ENCODE results near the gene TOR1B.

GRCh38 chr9:129822898-129823541 lies 20.0 kb downstream of the TOR1B start:
- TF ChIP-seq EP300 (IDR thresholded peaks at IDR 0.05; ENCODE audit: borderline replicate concordance in 1 of 2, low read depth in 1 of 2, low read length in 1 of 2) (no peak), TCF12 (IDR thresholded peaks at IDR 0.05) (no peak), ZBTB33 (IDR thresholded peaks at IDR 0.05; ENCODE audit: borderline replicate concordance, low read depth) (no peak), CHD2 (IDR thresholded peaks at IDR 0.05; ENCODE audit: low read length, partially characterized antibody) (no peak), SMC3 (IDR thresholded peaks at IDR 0.05; ENCODE audit: low read depth, low read length) (no peak), POLR2AphosphoS5 (IDR thresholded peaks at IDR 0.05; ENCODE audit: low read depth, low read length) (peak; percentile 38; the same call in 1 of the 2 replicates), RXRA (IDR thresholded peaks at IDR 0.05; ENCODE audit: borderline replicate concordance, low read depth) (no peak), SIN3A (IDR thresholded peaks at IDR 0.05; ENCODE audit: borderline replicate concordance, low read depth, low read length) (no peak), RFX5 (IDR thresholded peaks at IDR 0.05; ENCODE audit: low read length) (no peak), EZH2phosphoT487 (IDR thresholded peaks at IDR 0.05; ENCODE audit: borderline replicate concordance, low read depth) (no peak), FOXJ3 (CRISPR knock-in tag; IDR thresholded peaks at IDR 0.05) (no peak)
- TF ChIP-seq, protein P1, sequence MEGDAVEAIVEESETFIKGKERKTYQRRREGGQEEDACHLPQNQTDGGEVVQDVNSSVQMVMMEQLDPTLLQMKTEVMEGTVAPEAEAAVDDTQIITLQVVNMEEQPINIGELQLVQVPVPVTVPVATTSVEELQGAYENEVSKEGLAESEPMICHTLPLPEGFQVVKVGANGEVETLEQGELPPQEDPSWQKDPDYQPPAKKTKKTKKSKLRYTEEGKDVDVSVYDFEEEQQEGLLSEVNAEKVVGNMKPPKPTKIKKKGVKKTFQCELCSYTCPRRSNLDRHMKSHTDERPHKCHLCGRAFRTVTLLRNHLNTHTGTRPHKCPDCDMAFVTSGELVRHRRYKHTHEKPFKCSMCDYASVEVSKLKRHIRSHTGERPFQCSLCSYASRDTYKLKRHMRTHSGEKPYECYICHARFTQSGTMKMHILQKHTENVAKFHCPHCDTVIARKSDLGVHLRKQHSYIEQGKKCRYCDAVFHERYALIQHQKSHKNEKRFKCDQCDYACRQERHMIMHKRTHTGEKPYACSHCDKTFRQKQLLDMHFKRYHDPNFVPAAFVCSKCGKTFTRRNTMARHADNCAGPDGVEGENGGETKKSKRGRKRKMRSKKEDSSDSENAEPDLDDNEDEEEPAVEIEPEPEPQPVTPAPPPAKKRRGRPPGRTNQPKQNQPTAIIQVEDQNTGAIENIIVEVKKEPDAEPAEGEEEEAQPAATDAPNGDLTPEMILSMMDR (IDR thresholded peaks at IDR 0.05): no peak
- TF ChIP-seq, protein P2, sequence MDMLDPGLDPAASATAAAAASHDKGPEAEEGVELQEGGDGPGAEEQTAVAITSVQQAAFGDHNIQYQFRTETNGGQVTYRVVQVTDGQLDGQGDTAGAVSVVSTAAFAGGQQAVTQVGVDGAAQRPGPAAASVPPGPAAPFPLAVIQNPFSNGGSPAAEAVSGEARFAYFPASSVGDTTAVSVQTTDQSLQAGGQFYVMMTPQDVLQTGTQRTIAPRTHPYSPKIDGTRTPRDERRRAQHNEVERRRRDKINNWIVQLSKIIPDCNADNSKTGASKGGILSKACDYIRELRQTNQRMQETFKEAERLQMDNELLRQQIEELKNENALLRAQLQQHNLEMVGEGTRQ (IDR thresholded peaks at IDR 0.05; ENCODE audit: borderline replicate concordance, low read depth, low read length): no peak
